GM18502 (cell line): ENCODE measurements around the gene CAMK2N1.
"Not testable (repeated sequence)": the region's sequence is repeated elsewhere in the genome, so short reads cannot be mapped to it uniquely, and the experiment has no call there.

Experiments
- ATAC-seq: cut with Tn5 transposase; IDR thresholded peaks from one replicate; pipeline ENCODE4 v1.9.1; 2021; ENCODE audit warnings: mild to moderate bottlenecking; ENCODE audit not compliant: unreplicated experiment, poor library complexity

CAMK2N1 gene

DNA sequence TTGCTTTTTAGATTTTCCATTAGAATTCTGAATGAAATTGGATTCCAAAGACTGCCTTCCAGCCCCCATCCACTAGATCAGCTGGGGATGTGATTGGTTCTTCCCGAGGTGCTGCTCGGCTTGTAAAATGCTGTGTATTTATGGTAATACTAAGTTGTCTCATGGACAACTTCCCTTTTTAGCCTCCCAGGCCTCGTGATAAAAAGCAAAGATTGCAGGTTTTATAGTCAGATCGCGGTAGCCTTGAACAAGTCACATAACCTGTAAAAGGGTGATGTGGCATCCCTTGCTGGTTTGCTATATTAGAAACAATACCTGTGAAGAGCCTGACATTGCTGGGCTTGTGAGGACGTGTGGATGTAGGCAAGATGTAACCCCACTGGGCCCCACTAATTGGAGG, 11.5 kb upstream of the CAMK2N1 start:
- ATAC-seq: no peak

DNA sequence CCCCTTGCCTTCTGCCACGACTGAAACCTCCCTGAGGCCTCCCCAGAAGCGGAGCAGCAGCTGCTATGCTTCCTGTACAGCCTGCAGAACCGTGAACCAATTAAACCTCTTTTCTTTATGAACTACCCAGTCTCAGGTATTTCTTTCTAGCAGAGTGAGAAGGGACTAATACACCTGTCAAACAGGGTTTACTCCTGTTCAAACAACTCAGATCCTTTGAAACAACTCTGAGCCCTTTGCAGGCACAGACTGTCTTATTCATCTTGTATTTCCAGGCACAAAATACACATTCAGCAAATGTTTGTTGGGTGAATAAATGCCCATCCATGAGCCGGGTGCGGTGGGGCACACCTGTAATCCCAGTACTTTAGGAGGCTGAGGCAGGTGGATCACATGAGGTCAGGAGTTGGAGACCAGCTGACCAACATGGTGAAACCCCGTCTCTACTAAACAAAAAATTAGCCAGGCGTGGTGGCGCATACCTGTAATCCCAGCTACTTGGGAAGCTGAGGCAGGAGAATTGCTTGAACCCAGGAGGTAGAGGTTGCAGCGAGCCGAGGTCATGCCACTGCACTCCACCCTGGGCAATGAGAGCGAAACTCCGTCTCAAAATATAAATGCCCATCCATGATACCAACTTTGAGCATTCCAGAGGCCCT, 10.8 kb upstream of the CAMK2N1 start:
- not testable (repeated sequence) for ATAC-seq

DNA sequence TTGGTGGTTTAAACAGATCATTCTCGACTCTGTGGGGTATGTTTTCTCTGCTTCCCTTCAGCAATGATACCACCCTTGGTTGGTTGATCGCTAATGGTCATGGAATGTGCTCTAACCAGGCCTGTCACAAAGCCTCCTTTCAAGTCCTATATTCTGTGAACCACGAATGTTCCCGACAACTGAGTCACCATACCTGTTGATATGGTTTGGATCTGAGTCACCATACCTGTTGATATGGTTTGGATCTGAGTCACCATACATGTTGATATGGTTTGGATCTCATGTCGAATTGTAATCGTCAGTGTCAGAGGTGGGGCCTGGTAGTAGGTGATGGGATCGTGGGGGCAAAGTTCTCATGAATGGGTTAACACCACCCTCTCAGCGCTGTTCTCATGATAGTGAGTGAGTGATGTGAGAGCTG, 10.2 kb upstream of the CAMK2N1 start:
- ATAC-seq: no peak

DNA sequence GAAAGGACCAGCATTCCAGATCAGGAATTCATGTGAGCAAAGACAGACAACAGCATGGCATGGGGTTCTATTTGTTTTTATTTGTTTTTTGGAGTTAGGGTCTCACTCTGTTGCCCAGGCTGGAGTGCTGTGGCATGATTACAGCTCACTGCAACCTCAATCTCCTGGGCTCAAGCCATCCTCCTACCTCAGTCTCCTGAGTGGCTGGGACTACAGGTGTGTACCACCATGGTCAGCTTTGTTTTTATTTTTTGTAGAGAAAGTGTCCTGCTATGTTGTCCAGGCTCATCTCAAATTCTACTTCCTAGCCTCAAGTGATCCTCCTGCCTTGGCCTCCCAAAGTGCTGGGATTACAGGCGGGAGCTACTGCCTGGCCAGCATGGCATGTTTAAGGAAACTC, 9.7 kb upstream of the CAMK2N1 start:
- no peak for ATAC-seq

DNA sequence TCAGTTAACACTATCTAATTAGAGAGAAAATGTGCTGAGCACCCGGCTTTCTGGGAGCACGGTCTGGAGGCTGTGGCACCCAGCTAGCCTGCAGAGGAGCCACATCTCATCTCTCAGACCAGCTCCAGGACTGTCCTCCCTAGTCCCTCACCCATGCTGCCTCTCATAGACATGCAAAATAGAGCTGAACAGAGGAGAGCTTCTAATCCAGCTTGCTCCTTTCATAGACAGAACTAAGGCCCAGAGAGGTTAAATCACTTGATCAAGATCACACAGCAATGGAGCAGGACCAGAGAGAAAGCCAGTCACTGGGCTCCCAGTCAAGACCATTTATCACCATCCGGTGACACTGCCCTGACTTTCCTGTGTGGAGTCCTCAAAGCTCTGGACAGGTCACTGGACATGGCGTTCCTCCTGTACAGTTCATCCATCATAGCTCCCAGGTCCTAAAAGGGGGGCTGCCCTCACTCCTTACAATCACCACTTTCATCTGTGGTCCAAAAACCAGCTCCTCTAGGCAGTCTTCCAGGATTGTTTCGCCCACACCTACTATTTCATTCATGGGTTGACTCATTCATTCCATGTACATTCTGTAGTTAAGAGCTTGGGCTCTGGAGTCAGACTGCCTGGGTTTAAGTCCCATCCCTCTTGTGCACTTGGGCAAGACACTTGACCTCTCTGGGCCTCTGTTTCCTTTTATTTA, 8.8 kb upstream of the CAMK2N1 start:
- no peak for ATAC-seq

DNA sequence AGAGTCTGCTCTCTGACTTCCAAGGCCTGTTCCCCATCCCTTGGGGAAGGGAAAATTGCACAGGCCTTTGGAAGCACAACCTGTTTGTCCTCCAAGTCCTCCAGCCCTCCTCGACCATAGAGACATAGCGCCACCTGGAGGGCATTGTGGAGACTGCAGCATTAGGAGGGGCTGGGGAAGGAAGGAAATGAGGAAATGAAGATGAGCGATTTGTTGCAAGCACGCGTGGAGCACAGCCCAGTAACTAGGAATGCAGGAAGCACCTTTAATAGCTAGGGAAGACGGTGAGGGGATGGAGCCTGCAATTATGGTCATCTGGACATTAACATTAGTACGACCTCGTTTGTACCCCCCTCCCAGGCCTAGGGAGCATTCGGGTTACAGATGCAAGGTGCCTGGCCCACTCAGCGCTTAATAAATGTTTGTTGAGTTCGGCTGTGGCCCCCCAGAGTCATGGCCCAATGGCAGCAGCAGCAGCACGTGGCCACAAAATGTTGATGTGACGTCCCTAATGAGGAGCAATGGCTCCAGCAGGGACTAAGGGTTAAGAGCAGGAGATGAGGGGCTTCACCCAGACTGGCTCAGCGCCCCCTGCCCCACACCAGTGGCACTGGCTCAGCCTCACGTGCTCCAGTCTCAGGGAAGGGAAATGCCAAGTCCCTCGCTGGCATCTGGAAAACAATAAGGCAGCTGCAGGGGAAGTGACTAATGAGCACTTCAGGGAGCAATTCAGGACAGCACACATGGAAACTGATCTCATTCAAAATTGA, 8.0 kb upstream of the CAMK2N1 start:
- no peak for ATAC-seq

DNA sequence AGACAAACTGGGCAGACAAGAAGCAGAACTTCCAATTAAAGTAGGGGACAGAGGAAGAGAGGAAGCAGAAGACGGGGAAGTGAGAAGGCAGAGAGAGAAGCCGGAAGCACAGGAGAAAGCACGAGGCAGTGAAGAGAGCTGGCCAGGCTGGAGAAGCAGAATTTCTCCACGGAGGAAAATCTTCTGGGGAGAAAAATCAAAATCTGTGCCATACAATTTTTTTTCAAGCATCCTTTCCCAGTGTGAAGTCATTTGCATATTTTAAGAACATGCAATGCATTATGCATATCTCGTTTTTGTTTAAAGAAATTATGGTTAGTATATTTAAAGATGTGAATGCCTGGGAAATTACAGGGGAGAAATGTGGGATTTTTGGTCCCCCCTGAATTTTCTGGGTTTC, 7.3 kb upstream of the CAMK2N1 start:
- ATAC-seq: no peak

DNA sequence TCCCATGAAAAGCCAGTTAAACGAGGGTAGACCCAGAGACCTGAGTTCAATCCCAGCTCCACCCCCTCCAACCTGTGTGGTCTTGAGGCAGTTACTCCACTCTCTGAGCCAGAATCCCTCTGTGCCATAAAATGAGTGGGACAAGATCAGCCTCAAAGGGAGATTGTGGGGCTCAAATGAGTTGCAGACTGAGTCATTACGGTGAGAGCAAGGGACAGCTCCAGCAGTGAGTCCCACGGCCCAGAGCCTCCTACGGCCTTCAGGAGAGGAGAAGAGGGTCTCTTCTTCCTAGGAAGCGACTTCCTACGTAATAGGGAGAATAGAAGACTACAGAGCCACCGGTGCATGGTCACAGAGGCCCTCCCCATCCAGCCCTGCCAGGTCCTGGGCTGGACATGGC, 6.7 kb upstream of the CAMK2N1 start:
- ATAC-seq: no peak

DNA sequence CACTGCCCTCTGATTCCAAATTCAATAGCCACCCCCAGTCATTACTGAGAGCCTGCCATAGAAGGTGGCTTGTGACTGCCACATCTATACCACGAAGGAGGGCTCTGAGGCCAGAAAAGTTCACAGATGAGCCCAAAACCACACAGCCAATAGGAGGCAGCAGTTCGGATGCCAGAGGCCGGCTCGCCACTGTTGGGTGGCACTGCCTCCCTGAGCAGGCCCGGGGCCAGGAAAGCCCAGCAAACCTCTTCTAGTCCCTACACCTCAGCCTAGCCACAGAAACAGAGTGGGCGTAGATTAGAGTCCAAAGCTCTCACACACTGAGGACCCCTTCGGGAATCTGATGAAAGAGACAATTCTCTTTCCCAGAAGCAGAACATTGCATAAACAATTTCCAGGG, 5.9 kb upstream of the CAMK2N1 start:
- ATAC-seq: no peak

DNA sequence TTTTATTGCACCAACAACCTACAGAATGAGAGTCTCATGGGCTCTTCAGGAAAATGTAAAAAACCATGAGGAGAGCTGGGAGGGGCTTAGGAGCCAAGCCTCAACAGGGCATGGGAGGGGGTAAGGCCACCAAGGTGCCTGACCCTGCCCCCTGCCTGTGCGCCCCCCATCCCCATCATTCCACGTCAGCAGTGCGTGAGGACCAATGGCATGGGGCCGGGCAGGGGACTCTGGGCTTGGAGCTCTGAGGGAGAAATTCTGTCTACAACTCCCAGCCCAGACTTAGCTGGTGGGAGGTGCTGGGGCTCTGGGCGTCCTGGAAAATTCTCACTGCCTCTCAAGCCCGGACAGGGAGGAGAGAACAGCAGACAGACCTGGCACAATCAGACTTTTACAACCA, 5.2 kb upstream of the CAMK2N1 start:
- no peak for ATAC-seq

DNA sequence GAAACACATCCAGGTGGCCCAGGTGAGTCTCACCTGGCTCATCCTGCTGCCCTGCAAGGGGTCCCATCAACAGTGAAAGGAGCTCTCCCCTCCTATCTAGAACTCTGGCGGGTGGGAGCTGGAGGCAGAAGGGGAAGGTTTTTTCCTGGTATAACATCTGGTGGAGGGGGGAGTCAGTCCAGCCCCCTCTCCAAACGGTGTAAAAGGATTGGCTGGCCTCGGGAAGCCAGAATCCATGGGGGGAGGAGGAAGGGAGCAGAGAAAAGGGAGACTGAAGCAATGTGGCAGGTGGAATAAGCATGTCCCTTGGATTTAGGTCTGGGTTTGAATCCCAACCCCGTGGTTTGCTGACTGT, 1.2 kb upstream of the CAMK2N1 start:
- ATAC-seq: no peak

DNA sequence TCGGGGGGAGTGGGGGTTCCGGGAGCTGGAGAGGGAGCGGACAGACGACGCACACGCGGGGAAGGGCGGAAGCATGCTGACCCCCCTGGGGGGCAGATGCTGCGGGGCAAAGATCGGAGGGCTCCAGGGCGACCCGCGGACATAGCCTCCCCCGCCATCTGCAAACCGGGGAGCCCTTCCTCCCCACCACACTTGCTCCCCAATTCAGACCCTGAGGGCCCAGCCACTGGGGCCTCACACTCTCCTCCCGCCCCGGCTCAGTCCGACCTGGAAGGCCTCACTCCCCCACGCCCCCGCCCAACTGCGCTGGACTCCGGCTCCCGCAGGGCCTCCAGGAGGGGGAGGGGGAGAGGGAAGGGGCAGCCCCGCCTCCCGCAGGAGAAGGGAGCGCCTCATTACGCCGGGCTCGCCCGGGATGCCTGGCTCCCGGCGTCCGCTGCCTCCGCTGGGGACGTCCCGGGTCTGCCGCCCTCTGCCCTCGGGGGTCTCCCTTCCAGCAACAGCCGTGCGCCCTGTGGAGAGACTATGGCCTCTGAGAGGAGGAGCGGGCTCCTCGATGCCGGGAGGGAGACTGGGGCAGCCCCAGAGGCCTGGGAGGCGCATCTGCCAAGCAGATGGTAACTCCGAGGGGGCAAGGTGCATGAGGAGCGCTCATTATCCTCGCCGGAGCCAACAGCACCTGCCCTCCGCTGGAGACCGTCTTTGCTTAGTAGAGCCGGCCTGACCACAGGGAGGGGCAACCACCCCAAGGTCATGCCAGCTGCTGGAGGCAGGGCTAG, 636 bp upstream of the CAMK2N1 start:
- no peak for ATAC-seq

DNA sequence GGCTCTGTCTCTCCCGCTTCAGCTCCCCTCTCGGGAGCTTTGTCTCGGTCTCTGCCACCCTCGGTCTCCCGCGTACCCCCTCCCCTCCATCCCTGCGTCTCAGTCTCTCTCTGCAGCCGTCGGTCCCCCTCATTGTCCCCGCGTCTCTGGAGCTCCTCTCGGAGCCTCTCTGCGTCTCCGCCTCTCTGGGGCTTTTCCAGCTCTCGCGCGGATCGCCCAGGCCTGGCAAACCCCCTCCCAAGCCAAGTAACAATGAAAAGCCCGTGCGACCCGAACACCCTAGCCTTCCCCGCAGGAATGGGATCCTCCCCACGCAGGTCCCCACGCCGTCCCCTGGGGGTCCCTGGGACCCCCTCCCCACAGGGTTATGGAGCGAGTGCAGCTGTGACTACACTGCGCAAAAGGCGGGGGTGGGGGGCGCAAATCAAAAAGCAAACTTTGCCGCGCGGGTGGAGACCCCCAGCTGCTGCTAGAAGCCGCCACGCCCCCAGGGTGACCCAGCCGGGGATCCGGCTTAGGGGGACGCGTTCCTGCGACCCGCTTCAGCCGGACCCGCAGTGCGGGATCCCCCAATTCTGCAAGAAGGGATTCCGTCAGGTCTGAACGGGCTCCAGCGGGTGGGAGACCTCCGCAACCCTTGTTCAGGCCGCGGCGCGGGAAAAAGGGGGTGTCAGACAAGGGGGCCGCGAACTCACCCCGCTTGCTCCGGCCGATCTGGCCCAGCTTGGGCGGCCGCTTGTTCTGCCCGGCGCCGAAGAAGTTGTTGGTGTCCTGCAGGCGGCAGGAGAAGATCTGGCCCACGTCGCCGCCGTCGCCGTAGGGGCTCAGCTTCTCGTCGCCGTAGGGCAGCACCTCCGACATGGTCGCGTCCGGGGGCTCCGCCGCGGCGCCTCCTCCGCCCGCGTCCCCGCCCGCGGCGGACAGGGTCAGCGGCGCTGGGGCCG, 1.2 kb downstream of the CAMK2N1 start:
- ATAC-seq: no peak

DNA sequence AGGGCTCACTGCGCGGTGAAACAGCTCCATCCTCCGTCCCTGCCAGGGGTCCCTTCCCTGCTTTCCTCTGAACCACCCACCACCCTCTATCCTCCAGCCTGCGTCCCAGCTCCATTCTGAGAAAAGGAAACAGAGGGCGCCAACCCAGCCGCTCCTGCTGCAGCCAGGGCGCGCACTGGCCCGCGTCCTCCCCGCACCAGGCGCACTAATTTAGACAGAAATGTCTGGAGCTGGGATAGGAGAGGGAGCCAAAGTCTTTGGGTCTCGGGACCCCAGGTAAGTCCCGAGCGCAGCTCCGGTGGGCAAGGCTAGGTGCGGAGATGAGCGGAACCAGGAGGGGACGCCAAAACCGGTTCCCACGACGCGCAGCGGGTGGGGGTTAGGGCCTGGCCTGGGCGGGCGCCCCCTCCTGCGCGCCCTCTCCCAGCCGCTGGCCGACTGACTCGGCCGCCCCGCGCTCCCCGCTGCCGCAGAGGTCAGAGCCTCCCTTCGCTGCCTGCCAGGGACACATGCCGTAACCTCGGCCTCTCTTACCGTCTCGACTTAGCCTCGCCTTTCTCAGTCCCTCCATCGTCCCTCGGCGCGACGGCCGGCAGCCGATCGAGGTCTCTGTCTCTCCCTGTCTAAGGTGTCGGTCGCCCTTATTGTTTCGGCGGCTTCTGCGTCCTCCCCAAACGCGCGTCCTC, 2.0 kb downstream of the CAMK2N1 start:
- ATAC-seq: no peak

DNA sequence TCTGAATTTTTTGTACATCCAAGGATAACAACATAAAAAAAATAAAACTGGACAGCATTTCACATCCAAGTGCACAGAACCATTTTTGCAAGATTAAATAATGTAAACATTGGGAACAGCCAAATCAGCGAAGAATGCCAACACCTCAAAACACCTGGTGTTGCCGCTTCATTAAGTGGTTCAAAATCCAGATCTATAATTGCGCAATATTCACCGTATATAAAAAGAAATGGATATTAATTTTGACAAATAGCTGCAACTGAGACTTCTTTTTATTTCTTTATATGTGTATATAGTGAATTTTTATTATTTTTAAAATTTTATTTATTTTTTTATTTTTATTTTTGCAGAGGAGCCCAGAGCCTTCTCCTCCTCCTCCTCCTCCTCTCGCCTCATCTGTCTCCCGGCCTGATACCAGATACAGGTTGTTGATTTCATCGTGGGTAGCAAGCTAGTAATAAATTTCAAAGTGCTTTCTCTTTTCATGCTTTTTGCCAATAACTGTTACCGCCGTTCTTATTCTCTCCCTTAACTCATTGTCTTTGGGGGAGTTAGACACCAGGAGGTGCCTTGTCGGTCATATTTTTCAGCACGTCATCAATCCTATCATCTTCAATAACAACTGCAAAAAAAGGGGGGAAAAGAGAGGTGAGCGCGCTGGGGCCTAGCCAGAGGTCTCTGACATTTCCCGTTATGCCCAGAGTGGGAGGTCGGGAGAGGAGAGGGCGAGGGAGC, 2.7 kb downstream of the CAMK2N1 start:
- ATAC-seq: no peak

DNA sequence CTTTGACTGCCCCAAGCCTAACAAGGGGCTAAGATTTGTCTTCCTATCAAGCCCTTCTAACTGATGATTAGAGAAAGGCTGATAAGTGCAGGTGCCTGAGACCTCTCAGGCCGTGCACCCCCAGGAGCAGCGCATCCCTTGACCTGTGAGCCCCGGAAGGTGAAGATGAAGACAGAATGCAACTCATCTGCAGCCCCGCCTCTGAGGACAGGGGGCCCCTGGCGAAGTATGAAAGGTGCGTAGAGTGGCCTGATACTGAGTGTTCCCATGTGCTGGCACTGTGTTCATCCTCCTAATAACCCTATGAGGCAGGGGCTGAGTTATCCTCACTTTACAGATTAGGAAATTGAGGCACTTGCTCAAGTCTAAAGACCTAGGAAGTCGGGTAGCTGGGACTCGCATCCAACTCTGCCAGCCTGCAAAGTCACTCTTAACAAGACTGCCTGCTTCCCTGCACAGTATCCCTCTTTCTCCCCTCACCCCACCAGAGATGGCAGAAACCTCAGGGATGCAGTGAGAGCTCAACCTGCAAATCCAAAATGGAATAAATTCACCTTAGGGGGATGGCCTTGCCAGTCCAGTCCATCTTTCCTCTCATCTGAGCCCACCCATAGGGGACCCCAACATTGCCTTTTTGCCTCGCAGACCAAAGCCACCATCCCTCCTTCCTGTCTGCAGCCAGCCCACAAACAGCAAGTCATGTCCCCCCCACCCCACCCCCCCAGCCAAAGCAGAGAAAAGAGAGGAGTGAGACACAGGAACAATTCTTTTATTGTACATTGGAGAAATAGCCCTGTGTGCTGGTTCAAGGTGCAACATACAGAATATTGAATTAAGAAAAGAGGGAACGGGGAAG, 4.1 kb downstream of the CAMK2N1 start:
- no peak for ATAC-seq

DNA sequence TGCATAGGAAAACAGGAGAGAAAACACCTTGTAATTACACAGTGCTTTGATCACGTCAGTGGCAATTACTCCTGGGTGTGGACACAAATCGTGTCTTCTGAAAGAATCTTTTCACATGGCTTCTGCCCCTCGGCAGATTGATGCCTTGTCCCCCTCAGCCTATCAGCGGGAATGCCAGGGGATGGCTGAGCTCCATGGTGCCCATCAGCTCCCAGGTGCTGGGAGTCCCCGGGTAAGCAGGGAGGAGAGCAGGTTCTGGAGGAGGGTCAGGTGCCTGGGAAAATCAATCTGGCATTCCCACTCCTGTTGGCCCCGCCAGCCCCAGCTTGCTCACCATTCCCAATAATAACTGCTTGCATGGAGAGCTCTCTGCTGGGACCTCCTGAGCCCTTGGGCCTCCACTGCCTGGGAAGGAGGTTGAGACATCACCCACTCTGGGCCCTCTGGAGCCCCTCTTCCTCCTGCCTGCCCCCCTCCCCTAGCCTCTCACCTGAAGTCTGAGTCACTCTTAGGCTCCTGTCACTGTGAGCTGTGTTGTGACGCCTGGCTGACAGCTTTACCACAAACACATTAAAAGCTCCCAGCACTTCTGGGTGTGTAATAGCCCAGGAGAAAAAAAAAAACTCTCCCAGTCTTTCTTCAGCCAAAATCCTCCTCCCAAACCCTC, 4.9 kb downstream of the CAMK2N1 start:
- no peak for ATAC-seq
